NOMO-1 treated with dmso at 0.1 percent for 144 hours (cell line): ENCODE data around the gene OTOG.

ENCODE experiments used
- DNase-seq: peaks from one replicate; lab custom pipeline; 2025; ENCODE audit not compliant: unreplicated experiment; lab: John Stamatoyannopoulos, UW

The OTOG gene

GRCh38 chr11:17560281-17561110 lies 13.4 kb downstream of the OTOG start:
- DNase-seq: no peak

GRCh38 chr11:17561111-17561415 lies 14.0 kb downstream of the OTOG start:
- DNase-seq: no peak

- no peak for DNase-seq
Measured at GRCh38 chr11:17561526-17561925, 14.5 kb downstream of the OTOG start.

- DNase-seq: peak; percentile 11
Measured at GRCh38 chr11:17563231-17563646, 16.2 kb downstream of the OTOG start.

- DNase-seq: no peak
Measured at GRCh38 chr11:17563961-17564686, 17.1 kb downstream of the OTOG start.

- DNase-seq: no peak
Measured at GRCh38 chr11:17564687-17565042, 17.6 kb downstream of the OTOG start.

GRCh38 chr11:17568944-17569343 lies 21.9 kb downstream of the OTOG start:
- DNase-seq: no peak

GRCh38 chr11:17570034-17570433 lies 23.0 kb downstream of the OTOG start:
- DNase-seq: no peak

GRCh38 chr11:17571431-17572358 lies 24.6 kb downstream of the OTOG start:
- DNase-seq: no peak

- DNase-seq: peak; percentile 10
Measured at GRCh38 chr11:17572359-17572690, 25.3 kb downstream of the OTOG start.

GRCh38 chr11:17572791-17573460 lies 25.9 kb downstream of the OTOG start:
- DNase-seq: no peak

GRCh38 chr11:17573526-17573925 lies 26.5 kb downstream of the OTOG start:
- DNase-seq: no peak

GRCh38 chr11:17574141-17575091 lies 27.4 kb downstream of the OTOG start:
- no peak for DNase-seq

- DNase-seq: no peak
Measured at GRCh38 chr11:17575431-17576425, 28.7 kb downstream of the OTOG start.

- DNase-seq: no peak
Measured at GRCh38 chr11:17578296-17578695, 31.2 kb downstream of the OTOG start.

GRCh38 chr11:17578958-17579357 lies 31.9 kb downstream of the OTOG start:
- DNase-seq: no peak

GRCh38 chr11:17579451-17579850 lies 32.4 kb downstream of the OTOG start:
- no peak for DNase-seq

GRCh38 chr11:17580271-17580670 lies 33.2 kb downstream of the OTOG start:
- DNase-seq: no peak
